ENCODE data around the gene RASA4.
"Not testable (repeated sequence)": the region's sequence is repeated elsewhere in the genome, so short reads cannot be mapped to it uniquely, and the experiment has no call there.

DNA sequence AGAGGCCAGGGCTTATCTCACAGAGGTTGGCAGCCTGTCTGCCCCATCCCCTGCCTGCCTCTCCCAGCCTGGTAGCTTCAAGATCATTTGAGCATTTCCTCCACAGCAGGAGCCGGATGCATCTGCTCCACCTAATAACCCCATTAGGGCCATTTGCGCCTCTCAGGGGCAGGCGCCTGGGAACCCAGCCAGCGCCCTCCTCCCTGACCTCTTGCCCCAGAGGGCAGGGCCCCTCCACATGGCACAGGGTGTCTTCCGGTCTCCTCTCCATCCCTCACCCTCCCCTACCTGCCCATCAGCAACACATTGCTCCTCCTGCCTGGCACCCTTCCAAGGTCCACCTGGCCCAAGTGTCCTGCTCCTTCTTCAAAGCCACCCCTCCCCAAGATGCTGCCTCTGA, 18.8 kb upstream of the RASA4 start:
- TF ChIP-seq, protein P1, sequence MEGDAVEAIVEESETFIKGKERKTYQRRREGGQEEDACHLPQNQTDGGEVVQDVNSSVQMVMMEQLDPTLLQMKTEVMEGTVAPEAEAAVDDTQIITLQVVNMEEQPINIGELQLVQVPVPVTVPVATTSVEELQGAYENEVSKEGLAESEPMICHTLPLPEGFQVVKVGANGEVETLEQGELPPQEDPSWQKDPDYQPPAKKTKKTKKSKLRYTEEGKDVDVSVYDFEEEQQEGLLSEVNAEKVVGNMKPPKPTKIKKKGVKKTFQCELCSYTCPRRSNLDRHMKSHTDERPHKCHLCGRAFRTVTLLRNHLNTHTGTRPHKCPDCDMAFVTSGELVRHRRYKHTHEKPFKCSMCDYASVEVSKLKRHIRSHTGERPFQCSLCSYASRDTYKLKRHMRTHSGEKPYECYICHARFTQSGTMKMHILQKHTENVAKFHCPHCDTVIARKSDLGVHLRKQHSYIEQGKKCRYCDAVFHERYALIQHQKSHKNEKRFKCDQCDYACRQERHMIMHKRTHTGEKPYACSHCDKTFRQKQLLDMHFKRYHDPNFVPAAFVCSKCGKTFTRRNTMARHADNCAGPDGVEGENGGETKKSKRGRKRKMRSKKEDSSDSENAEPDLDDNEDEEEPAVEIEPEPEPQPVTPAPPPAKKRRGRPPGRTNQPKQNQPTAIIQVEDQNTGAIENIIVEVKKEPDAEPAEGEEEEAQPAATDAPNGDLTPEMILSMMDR (IDR thresholded peaks at IDR 0.05): not testable (repeated sequence)
- not testable (repeated sequence) for TF ChIP-seq EZH2phosphoT487 (IDR thresholded peaks at IDR 0.05)

Data from neural progenitor cell (in vitro differentiated cells).